NB4 (cell line): Measurements from ENCODE around the gene TRABD.

ENCODE experiments used
- CTCF ChIP-seq: IDR thresholded peaks from one replicate; pipeline ENCODE4 v1.5.1; 2012; ENCODE audit warnings: low read depth, low read length
- POLR2A ChIP-seq: IDR thresholded peaks from 2 replicates; pipeline ENCODE4 v1.6.1; 2011; ENCODE audit warnings: mild to moderate bottlenecking; ENCODE audit not compliant: insufficient read length; ENCODE audit errors: extremely low read depth

- no peak for TF ChIP-seq CTCF
- TF ChIP-seq POLR2A = no peak
These were observed 1.2 kb downstream of the TRABD start for GRCh38 chr22:50186761-50187523.
